ENCODE data around the gene ATF6B.

Gene ATF6B

DNA sequence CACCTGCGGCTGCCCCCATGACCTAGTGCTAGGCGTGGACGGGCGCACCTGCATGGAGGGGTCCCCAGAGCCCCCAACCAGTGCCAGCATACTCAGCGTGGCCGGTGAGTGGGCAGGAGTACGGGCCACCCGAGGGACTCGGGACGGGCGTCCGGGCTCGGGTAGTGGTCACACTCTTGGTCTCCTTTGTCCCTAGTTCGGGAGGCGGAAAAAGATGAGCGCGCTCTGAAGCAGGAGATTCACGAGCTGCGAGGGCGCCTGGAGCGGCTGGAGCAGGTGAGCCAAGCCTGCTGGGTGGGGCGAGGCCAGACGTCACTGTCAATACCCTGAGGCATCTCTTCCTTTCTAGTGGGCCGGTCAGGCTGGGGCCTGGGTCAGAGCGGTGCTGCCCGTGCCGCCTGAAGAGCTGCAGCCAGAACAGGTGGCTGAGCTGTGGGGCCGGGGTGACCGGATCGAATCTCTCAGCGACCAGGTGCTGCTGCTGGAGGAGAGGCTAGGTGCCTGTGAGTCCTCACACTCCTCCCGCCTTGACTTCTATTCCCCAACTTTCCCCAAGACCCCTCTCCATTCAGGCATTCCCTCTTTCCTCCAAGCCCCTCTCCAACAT is 39.2 kb upstream of the ATF6B start:
- H3K4me3 Mint-ChIP-seq, result no peak overlapping the region
- H3K27ac Mint-ChIP-seq, result no peak overlapping the region
- ATAC-seq (ENCODE audit: low read depth), result no peak
- no peaks in the 10 kb centered on the region for H3K9me3 Mint-ChIP-seq
- no peak for DNase-seq (ENCODE audit: low spot score in 2 of 2)
- H3K36me3 Mint-ChIP-seq, result peaks cover 26% of the 10 kb centered on the region
- no peaks in the 10 kb centered on the region for H3K27me3 Mint-ChIP-seq
- peaks cover 9% of the 10 kb centered on the region for H3K4me1 Mint-ChIP-seq

- Mint-ChIP-seq H3K4me1 (peaks cover 9% of the 10 kb centered on the region), H3K27ac (no peak overlapping the region), H3K9me3 (no peaks in the 10 kb centered on the region), H3K36me3 (peaks cover 26% of the 10 kb centered on the region), H3K4me3 (no peak overlapping the region), H3K27me3 (no peaks in the 10 kb centered on the region)
- ATAC-seq (ENCODE audit: low read depth) (no peak), DNase-seq (ENCODE audit: low spot score in 2 of 2) (no peak)
Measured at GRCh38 chr6:32166411-32167061, 38.5 kb upstream of the ATF6B start.

DNA sequence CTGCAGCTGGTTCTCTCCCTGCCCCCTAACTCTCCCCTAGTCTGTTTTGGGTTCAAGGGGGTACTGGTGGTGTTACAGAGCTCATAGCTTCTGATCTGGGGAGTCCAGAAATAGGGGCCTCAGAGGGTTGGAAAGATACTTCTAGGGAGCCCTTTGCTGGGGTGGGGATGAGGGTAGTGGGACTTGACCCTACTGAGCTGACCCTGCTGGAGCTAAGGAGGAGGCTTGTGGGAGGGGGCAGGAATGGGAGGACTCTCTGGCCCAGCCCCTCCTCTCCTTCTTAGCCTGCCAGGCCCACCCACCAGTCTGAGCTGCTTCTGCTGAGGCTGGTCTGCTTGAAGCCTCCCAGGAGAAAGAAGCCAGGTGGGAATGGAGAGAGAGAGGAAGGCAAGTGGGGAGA is 36.2 kb upstream of the ATF6B start, which contains the start of gene EGFL8:
Gene EGFL8 (plus strand): TSS at position 301 of the 400 bp plus-strand sequence. CDS start 1,571 bp downstream, outside the sequence.
- no peak within 1 kb of the TSS for H3K27ac Mint-ChIP-seq
- H3K9me3 Mint-ChIP-seq, result no peaks in the 10 kb centered on the region
- no peak for DNase-seq (ENCODE audit: low spot score in 2 of 2)
- peaks cover 5% of the 10 kb centered on the region for H3K4me1 Mint-ChIP-seq
- no peak within 1 kb of the TSS for H3K4me3 Mint-ChIP-seq
- no peaks in the 10 kb centered on the region for H3K27me3 Mint-ChIP-seq
- peaks cover 8% of the 10 kb centered on the region for H3K36me3 Mint-ChIP-seq
- no peak for ATAC-seq (ENCODE audit: low read depth)

- ATAC-seq (ENCODE audit: low read depth) (no peak), DNase-seq (ENCODE audit: low spot score in 2 of 2) (no peak)
- Mint-ChIP-seq H3K9me3 (no peaks in the 10 kb centered on the region), H3K4me1 (peaks cover 3% of the 10 kb centered on the region), H3K4me3 (no peak overlapping the region), H3K27ac (no peak overlapping the region), H3K27me3 (no peaks in the 10 kb centered on the region), H3K36me3 (peaks cover 5% of the 10 kb centered on the region)
Measured at GRCh38 chr6:32163559-32164258, 35.7 kb upstream of the ATF6B start.

- ATAC-seq (ENCODE audit: low read depth) (no peak), DNase-seq (ENCODE audit: low spot score in 2 of 2) (no peak)
- no peak overlapping the region for H3K4me3 Mint-ChIP-seq
- no peaks in the 10 kb centered on the region for H3K9me3 Mint-ChIP-seq
- H3K4me1 Mint-ChIP-seq, result peaks cover 18% of the 10 kb centered on the region
- no peak overlapping the region for H3K27ac Mint-ChIP-seq
- H3K27me3 Mint-ChIP-seq, result peaks cover 4% of the 10 kb centered on the region
- H3K36me3 Mint-ChIP-seq, result peaks cover 2% of the 10 kb centered on the region
Measured at GRCh38 chr6:32158052-32158451, 30.0 kb upstream of the ATF6B start.

DNA sequence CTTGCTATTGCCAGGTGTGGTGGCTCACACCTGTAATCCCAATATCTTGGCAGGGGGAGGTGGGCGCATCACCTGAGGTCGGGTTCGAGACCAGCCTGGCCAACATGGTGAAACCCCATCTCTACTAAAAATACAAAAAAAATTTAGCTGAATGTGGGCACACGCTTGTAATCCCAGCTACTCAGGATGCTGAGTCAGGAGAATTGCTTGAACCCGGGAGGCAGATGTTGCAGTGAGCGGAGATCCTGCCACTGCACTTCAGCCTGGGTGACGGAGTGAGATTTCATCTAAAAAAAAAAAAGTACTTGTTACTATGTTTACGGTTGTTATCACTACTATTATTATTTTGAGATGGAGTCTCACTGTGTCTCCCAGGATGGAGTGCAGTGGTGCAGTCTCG is 28.8 kb upstream of the ATF6B start:
- Mint-ChIP-seq H3K9me3 (no peaks in the 10 kb centered on the region), H3K4me1 (peaks cover 21% of the 10 kb centered on the region)

GRCh38 chr6:32154514-32155161 is 26.6 kb upstream of the ATF6B start:
- ATAC-seq (ENCODE audit: low read depth), result peak; percentile 87
- DNase-seq (ENCODE audit: low spot score in 2 of 2), result peak; percentile 53 to 66
- Mint-ChIP-seq H3K27ac (peak overlapping the region; percentile 0), H3K4me3 (peak overlapping the region; percentile 84), H3K36me3 (peaks cover 2% of the 10 kb centered on the region), H3K27me3 (peaks cover 22% of the 10 kb centered on the region), H3K4me1 (peaks cover 24% of the 10 kb centered on the region), H3K9me3 (no peaks in the 10 kb centered on the region)

More for the DNA sequence above, 28.8 kb upstream of the ATF6B start:
- peaks cover 2% of the 10 kb centered on the region for H3K36me3 Mint-ChIP-seq
- DNase-seq (ENCODE audit: low spot score in 2 of 2), result no peak
- no peak overlapping the region for H3K4me3 Mint-ChIP-seq
- no peak overlapping the region for H3K27ac Mint-ChIP-seq
- no peak for ATAC-seq (ENCODE audit: low read depth)
- H3K27me3 Mint-ChIP-seq, result peaks cover 7% of the 10 kb centered on the region

DNA sequence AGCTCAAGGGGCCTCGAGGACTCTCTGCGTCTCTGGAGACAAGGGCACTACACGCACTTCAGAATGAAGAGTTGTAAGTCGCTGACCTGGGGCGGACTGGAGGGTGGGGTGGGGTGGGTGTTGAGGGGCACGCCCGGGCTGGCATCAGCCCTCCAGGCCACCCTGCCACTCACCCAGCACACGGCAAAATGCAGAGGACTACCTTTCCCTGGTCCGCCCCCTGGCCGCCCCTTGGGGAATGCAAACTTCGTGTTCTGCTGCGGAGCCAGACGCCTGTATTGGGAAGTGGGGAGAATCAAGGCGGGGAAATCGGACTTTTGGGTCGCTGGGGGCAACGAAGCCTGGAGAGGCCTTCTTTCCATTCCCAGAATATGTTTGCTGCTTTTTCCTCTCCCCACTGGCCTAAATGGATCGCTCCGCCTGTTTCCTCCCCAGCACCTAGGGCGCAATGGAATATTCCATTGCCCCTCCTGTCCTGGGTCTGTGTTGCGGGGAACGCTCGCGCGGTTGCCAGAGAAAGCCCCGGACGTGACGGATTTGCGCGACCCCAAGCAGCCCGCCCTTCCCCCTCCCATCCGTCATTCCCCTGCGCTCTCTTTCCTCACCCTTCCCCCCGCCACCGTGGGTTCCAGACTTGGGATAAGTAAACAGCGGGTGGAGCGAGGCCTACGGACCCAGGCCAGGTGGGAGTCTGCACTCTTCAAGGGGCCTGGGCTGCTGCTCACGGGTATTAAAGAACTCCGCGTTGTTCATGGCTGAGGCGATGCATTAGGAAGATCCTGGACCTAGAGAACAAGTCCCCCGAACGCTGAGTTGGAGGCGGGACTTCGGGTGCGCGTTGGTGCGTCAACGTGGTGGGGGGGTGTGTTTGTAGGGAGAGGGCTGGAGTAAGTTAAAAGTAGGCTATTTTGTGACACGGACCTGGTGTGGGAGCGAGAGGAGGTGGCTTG is 25.8 kb upstream of the ATF6B start, which contains the start of gene PPT2:
Gene PPT2 (plus strand): TSS at position 578 of the 950 bp plus-strand sequence. CDS start 454 bp downstream, outside the sequence.
- ATAC-seq (ENCODE audit: low read depth), result peak; percentile 41
- peaks cover 24% of the 10 kb centered on the region for H3K4me1 Mint-ChIP-seq
- H3K36me3 Mint-ChIP-seq, result peaks cover 2% of the 10 kb centered on the region

DNA sequence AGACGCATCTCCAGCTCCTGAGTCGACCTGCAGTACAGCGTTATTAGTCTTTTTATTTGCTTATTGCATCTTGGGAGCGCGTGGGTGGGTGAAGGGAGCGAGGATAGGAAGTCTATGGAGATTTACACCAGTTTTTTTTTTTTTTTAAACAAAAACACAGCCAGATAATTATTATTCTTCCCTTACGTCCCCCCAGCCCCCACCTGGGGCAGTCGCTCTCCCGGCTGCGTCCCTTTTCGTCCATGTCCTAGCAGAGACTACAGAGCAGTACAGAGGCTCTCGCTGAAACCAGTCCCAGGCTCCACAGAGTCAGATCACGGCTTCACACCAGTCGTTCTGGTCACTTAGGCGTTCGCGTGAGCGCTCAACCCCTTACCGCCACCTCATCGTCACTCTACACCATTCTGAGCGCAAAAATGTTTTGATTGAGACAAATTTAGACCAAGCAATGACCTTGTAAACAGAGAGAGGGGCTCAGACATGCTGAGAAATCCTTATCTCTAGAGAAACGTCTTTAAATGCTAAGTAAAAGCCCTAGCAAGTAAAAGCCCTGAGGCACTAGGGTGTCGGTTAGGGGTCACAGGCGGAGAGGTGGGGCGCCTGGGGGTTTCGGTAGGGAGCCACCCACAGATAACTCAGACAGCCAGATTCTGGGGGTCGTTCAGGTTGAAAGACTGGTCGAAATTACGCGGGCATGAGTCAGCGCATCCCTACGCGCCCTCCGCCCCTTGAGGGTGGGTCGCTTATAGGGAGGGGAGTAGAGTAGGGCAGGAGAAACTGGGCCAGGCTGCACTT is 24.9 kb upstream of the ATF6B start:
- no peak for DNase-seq (ENCODE audit: low spot score in 2 of 2)
- peaks cover 24% of the 10 kb centered on the region for H3K4me1 Mint-ChIP-seq

More for the DNA sequence above, 25.8 kb upstream of the ATF6B start, which contains the start of gene PPT2:
- Mint-ChIP-seq H3K4me3 (peak within 1 kb of the TSS; percentile 84), H3K27ac (peak within 1 kb of the TSS; percentile 0), H3K27me3 (peaks cover 25% of the 10 kb centered on the region), H3K9me3 (no peaks in the 10 kb centered on the region)
- DNase-seq (ENCODE audit: low spot score in 2 of 2), result no peak

DNA sequence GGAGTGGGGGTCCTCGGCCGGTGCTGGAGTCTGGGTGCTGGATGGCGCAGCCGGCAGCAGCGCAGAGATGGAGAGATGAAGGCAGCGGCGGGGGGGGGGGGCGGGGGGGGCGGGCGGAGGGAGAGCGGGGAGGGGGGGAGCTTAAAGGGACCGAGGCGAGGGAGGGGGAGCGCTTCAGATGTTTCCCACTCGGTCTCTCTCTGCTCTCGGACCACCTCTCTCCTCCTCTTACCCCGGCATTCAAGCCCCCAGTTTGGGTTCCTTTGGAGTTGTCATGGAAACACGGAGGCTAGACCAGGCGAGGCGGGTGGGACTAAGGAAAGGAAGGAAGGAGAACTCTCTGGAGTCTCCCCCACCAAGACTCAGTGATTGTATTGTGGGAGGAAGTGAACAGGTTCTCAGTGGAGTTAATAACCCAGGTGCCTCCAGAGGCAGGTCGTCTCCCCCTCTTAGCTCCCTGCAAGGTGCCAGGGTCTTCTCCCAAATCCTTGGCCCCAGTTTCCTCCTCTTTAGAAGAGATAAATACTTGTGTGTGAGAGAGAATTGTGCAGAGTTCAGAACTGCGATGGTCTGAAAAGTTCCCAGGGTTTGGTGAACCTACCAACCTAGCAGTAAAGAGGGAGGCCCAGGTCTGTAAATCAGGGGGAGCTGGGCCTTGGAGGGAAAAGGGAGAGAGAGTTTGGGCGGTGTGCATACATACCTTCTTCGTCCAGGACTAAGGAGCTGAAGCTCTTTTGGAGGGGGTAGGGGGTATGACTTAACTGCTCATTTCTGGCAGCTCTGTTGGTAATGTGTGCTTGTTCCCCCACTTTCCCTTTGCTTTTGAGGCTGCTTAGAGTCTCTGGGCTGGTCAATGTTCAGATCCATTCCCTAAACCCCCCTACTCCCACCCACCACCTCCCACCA is 24.1 kb upstream of the ATF6B start, which contains the start of gene PRRT1:
Gene PRRT1 (minus strand): TSS at position 77 of the 906 bp plus-strand sequence. CDS start 112 bp downstream, outside the sequence.
- H3K36me3 Mint-ChIP-seq, result no peaks in the 10 kb centered on the region
- no peak within 1 kb of the TSS for H3K27ac Mint-ChIP-seq
- no peak for ATAC-seq (ENCODE audit: low read depth)
- peaks cover 24% of the 10 kb centered on the region for H3K4me1 Mint-ChIP-seq
- H3K4me3 Mint-ChIP-seq, result no peak within 1 kb of the TSS
- no peaks in the 10 kb centered on the region for H3K9me3 Mint-ChIP-seq
- DNase-seq (ENCODE audit: low spot score in 2 of 2), result no peak
- H3K27me3 Mint-ChIP-seq, result peaks cover 33% of the 10 kb centered on the region

More for the DNA sequence above, 24.9 kb upstream of the ATF6B start:
- H3K27me3 Mint-ChIP-seq, result peaks cover 31% of the 10 kb centered on the region
- ATAC-seq (ENCODE audit: low read depth), result no peak
- H3K27ac Mint-ChIP-seq, result no peak overlapping the region
- peak overlapping the region; percentile 67 for H3K4me3 Mint-ChIP-seq
- no peaks in the 10 kb centered on the region for H3K9me3 Mint-ChIP-seq
- H3K36me3 Mint-ChIP-seq, result no peaks in the 10 kb centered on the region

DNA sequence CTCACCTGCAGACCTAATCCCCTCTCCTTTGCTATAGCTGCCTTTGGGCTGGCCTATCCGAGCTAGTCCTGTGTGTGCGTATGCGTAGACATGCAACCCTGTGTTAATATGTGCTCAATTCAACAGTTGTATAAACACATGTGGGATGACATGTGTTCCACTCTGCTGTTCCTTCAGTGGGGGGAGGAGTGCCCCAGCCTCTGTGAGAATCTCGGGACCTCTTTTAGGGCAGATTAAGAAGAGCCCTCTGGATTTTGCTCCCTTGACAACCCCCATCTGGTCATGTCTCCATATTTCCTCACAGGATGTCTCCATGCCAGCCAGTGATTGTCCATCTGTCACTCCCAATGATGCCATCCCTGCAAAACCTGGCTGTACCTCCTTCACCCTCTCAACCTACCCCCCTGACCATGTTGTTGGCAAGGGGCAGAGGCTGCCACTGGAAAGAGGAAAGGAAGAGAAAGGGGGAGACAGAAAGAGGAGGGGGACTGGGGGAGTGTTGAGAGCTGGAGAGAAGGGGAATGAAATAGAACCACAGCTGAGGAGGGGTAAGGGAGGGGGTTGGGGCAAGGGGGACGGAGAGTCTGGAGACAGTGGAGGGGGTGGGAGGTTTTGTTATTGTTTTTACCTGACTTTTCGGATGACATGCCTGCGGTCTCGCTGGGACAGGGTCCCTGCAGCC is 23.3 kb upstream of the ATF6B start:
- H3K4me1 Mint-ChIP-seq, result peaks cover 24% of the 10 kb centered on the region
- H3K9me3 Mint-ChIP-seq, result no peaks in the 10 kb centered on the region
- H3K36me3 Mint-ChIP-seq, result no peaks in the 10 kb centered on the region
- H3K4me3 Mint-ChIP-seq, result no peak overlapping the region
- H3K27me3 Mint-ChIP-seq, result peaks cover 37% of the 10 kb centered on the region
- H3K27ac Mint-ChIP-seq, result no peak overlapping the region
- ATAC-seq (ENCODE audit: low read depth) (no peak), DNase-seq (ENCODE audit: low spot score in 2 of 2) (no peak)
